ENCODE measurements around the gene RRP12.

The RRP12 gene

DNA sequence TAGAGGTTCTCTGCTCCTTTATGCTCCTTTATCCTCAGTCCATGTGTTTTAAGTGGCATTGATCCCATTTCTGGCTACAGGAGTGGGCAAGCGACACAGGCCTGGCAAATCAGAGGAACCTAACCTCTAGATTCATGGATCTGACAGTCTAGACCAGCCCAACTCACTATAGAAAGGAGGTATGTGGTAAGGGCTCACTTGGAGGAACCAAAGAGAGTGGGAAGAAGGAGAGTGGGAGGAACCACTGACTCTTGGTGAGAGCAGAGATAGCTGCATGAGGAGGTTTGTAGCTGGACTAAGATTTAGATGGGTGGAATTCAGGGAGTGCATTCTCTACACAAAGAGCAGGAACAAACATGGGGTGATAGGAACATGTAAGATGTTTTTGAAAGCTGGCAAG, 93.7 kb downstream of the RRP12 start:
- DNase-seq, result no peak

Data from activated naive CD4-positive, alpha-beta T cell (primary cell).